Effector memory CD4-positive, alpha-beta T cell (primary cell): Measurements from ENCODE around the gene GALNT2.

ENCODE experiments used
- DNase-seq, 3 donors: peaks; one replicate each; pipeline ENCODE4 v3.0.0-alpha.2; 2020
- H3K27ac ChIP-seq: 2 replicates; pipeline ENCODE4 v1.7.0; 2013; ENCODE audit warnings: mild to moderate bottlenecking, low read length, moderate library complexity; ENCODE audit not compliant: insufficient read depth, poor library complexity, severe bottlenecking
- H3K27me3 ChIP-seq: replicated peaks from 2 replicates; pipeline ENCODE4 v1.7.0; 2013; ENCODE audit warnings: mild to moderate bottlenecking, low read length; ENCODE audit not compliant: insufficient read depth, control insufficient read depth, poor library complexity, severe bottlenecking
- H3K36me3 ChIP-seq: 2 replicates; pipeline ENCODE4 v1.7.0; 2013; ENCODE audit warnings: mild to moderate bottlenecking, low read length, moderate library complexity; ENCODE audit not compliant: control insufficient read depth, insufficient read depth
- H3K4me1 ChIP-seq: 2 replicates; pipeline ENCODE4 v1.7.0; 2013; ENCODE audit warnings: low read length, mild to moderate bottlenecking; ENCODE audit not compliant: control insufficient read depth, insufficient read depth, poor library complexity, severe bottlenecking
- H3K4me3 ChIP-seq: 2 replicates; pipeline ENCODE4 v1.7.0; 2013; ENCODE audit warnings: low read length, low read depth, mild to moderate bottlenecking; ENCODE audit not compliant: insufficient read depth, poor library complexity, severe bottlenecking
- H3K9me3 ChIP-seq: 2 replicates; pipeline ENCODE4 v1.7.0; 2013; ENCODE audit warnings: mild to moderate bottlenecking, low read length, moderate library complexity; ENCODE audit not compliant: control insufficient read depth

The GALNT2 gene

GRCh38 chr1:230079199-230080024 is 12.4 kb downstream of the GALNT2 start:
- no peak for DNase-seq
- Histone ChIP-seq H3K4me1 (peaks cover 7% of the 10 kb centered on the region), H3K36me3 (no peaks in the 10 kb centered on the region), H3K9me3 (no peaks in the 10 kb centered on the region), H3K27ac (no peak overlapping the region), H3K27me3 (no peaks in the 10 kb centered on the region), H3K4me3 (no peak overlapping the region)

- H3K27me3 ChIP-seq, result no peaks in the 10 kb centered on the region
- H3K9me3 ChIP-seq, result no peaks in the 10 kb centered on the region
- no peak for DNase-seq
- no peak overlapping the region for H3K27ac ChIP-seq
- no peak overlapping the region for H3K4me3 ChIP-seq
- peaks cover 8% of the 10 kb centered on the region for H3K4me1 ChIP-seq
- H3K36me3 ChIP-seq, result no peaks in the 10 kb centered on the region
Measured at GRCh38 chr1:230080822-230081221, 13.8 kb downstream of the GALNT2 start.

- H3K4me3 ChIP-seq, result no peak overlapping the region
- H3K4me1 ChIP-seq, result peaks cover 8% of the 10 kb centered on the region
- no peaks in the 10 kb centered on the region for H3K9me3 ChIP-seq
- H3K27ac ChIP-seq, result no peak overlapping the region
- H3K36me3 ChIP-seq, result no peaks in the 10 kb centered on the region
- no peak for DNase-seq
- no peaks in the 10 kb centered on the region for H3K27me3 ChIP-seq
Measured at GRCh38 chr1:230081751-230082150, 14.7 kb downstream of the GALNT2 start.

GRCh38 chr1:230082211-230082610 is 15.2 kb downstream of the GALNT2 start:
- Histone ChIP-seq H3K27me3 (no peaks in the 10 kb centered on the region), H3K36me3 (no peaks in the 10 kb centered on the region), H3K9me3 (no peaks in the 10 kb centered on the region), H3K4me3 (no peak overlapping the region), H3K27ac (no peak overlapping the region), H3K4me1 (peaks cover 8% of the 10 kb centered on the region)
- no peak for DNase-seq

- H3K27ac ChIP-seq, result no peak overlapping the region
- H3K4me1 ChIP-seq, result peaks cover 8% of the 10 kb centered on the region
- H3K36me3 ChIP-seq, result no peaks in the 10 kb centered on the region
- no peaks in the 10 kb centered on the region for H3K9me3 ChIP-seq
- H3K27me3 ChIP-seq, result no peaks in the 10 kb centered on the region
- no peak for DNase-seq
- no peak overlapping the region for H3K4me3 ChIP-seq
Measured at GRCh38 chr1:230083053-230083452, 16.0 kb downstream of the GALNT2 start.

- H3K27ac ChIP-seq, result no peak overlapping the region
- H3K4me3 ChIP-seq, result no peak overlapping the region
- peaks cover 8% of the 10 kb centered on the region for H3K4me1 ChIP-seq
Measured at GRCh38 chr1:230083746-230084407, 16.8 kb downstream of the GALNT2 start.

GRCh38 chr1:230084408-230085177 is 17.6 kb downstream of the GALNT2 start:
- no peak for DNase-seq
- Histone ChIP-seq H3K9me3 (no peaks in the 10 kb centered on the region), H3K27me3 (no peaks in the 10 kb centered on the region), H3K4me3 (no peak overlapping the region), H3K36me3 (no peaks in the 10 kb centered on the region), H3K4me1 (peaks cover 8% of the 10 kb centered on the region), H3K27ac (no peak overlapping the region)

More at GRCh38 chr1:230083746-230084407, 16.8 kb downstream of the GALNT2 start:
- DNase-seq, result no peak
- Histone ChIP-seq H3K27me3 (no peaks in the 10 kb centered on the region), H3K36me3 (no peaks in the 10 kb centered on the region), H3K9me3 (no peaks in the 10 kb centered on the region)

GRCh38 chr1:230085178-230085515 is 18.1 kb downstream of the GALNT2 start:
- peaks cover 8% of the 10 kb centered on the region for H3K4me1 ChIP-seq
- H3K27me3 ChIP-seq, result no peaks in the 10 kb centered on the region
- H3K9me3 ChIP-seq, result no peaks in the 10 kb centered on the region
- no peak overlapping the region for H3K4me3 ChIP-seq
- no peak overlapping the region for H3K27ac ChIP-seq
- DNase-seq, result no peak
- no peaks in the 10 kb centered on the region for H3K36me3 ChIP-seq

- no peaks in the 10 kb centered on the region for H3K27me3 ChIP-seq
- no peak overlapping the region for H3K27ac ChIP-seq
- H3K36me3 ChIP-seq, result no peaks in the 10 kb centered on the region
- H3K9me3 ChIP-seq, result no peaks in the 10 kb centered on the region
- no peak for DNase-seq
- H3K4me1 ChIP-seq, result peaks cover 8% of the 10 kb centered on the region
- H3K4me3 ChIP-seq, result no peak overlapping the region
Measured at GRCh38 chr1:230086151-230086550, 19.1 kb downstream of the GALNT2 start.
